Activated CD4-positive, alpha-beta T cell treated with anti-CD3 and anti-CD28 coated beads, Interleukin-2, amount 50 U/mL, for 1 hour (primary cell): ENCODE results near the gene STT3A.
"Not testable (repeated sequence)": the region's sequence is repeated elsewhere in the genome, so short reads cannot be mapped to it uniquely, and the experiment has no call there.

Source experiments
- DNase-seq: peaks from one replicate; pipeline ENCODE4 v3.0.0-alpha.2; 2020

STT3A gene

DNA sequence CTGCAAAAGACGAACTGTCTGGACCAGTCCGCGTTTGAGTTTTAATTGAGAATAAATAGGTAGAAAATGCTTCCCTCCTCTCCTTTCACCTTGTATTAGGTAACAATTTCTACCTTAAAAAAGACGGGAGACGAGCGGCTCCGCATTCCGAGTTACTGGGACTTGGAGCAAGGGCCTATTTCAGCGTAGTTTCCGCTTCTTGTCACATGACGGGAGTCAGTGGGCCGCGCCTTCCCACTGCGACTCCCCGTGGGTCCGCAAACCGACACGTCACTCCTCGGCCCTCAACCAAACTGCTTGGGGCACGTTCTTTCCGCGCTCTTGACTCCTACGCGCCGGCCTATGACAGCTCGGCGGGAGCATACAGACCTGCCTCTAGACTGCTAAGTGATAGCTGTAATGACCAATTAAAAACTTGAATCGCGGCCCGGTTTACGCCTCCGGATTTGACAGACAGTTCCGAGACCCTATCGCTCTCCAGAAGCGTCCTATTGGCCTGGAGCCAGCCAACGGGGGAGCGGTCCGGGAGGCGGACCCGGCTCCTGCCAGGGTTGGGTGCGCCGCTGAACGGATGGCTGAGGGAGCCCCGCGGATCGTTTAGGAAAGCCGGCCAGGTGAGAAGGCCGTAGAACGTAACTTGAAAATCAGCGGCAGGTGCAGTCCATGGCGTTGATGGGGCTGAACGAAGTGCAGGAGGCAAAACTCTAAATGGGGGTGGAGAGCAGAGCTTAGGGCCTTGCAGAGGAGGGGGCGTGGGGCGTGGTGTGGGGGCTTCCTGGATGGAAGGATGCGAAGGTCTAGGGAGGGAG, at the start of gene STT3A:
Gene STT3A (plus strand): TSS at position 548 of the 809 bp plus-strand sequence. CDS start 3,064 bp downstream, outside the sequence.
- peak; percentile 97 for DNase-seq

DNA sequence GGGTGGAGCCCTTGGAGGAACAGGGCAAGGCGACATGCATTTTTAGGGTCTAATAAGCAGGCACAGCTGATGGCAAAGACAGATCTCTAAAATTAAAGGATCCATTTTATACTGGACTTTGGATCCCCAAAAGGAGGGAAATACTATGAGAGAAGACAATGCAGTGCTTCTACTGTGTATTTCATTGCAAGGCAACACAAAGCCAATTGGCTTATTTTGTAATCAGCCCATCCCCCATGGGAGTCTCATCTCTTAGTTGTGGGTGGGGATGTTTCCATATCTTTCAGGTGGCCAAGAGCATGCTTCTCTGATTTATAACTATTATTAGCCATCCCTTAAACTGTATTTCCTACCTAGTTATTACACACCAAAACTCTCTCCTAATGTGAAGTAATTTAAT, 41.9 kb upstream of the STT3A start:
- no peak for DNase-seq

GRCh38 chr11:125551835-125552342, 40.8 kb upstream of the STT3A start:
- DNase-seq, result no peak

DNA sequence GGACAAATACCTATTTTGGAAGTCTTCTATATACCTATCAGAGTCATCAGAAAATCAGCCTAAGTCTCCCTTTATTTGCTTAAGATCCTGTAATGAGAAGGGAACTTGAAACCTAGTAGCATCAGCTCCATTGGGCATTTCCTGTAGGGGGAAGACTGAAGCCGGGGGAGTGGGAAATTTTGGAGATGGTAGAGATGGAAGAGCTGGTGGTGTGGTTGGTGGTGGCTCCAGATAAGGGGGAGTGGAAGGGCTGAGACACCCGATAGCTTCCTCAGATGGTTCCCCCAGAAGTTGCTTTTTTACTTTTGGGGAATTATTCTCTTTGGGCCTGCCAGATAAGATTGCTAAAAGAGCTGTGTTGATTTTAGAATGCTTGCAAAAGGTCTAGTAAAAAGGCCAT, 39.7 kb upstream of the STT3A start:
- DNase-seq, result no peak

GRCh38 chr11:125553357-125553756, 39.3 kb upstream of the STT3A start:
- DNase-seq, result no peak

DNA sequence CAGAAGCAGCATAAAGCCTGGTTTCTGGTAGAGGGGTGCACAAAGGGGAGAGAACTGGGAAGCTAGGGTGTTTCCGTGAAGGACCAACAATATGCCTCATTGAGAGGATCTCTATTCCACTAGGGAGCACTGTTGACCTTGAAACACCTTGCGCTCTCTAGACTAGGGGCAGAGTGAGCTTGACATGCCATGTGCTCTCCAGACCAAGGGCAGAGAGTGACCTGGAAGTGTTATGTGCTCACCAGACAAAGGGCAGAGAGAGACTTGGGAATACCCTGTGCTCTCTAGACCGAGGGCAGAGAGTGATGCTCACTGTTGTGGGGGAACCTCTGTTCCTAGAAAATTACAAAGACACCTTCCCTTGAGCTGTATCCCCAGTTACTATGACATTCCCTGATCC, 38.6 kb upstream of the STT3A start:
- DNase-seq, result no peak

DNA sequence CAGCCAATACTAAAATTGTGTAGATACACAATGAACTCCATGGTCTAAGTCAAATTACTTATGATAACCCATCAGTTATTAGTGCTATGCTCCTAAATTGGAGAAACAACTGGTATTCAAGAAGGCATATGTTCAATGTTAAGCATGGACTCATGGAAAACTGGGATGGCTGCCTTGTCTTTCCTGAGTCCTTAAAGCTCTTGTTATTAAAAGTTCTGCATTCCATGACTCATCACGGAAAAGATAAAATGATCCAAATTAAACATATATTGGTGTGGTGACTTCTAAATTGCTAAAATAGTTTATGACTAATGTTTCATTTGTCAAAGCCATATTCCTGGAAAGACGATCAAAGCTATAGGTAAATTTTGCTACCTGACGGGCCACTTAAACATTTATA, 32.8 kb upstream of the STT3A start:
- DNase-seq, result no peak

DNA sequence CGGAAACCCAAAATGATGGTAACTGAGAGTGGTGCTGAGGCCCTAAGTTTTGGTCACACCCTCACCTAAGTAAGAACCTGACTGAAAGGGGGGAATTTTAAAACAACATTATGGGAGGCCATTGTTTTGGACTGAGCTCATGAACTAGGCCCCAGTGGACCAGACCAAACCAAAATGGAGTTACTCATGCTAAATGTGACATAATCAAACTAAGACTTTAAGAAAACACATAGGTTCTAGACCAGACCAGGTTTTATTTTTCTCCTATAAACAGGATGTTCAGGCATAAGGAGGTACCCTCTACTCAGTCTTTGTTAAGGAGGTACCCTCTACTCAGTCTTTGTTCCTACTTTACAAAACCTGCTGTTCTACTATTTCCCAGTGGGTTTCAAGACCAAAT, 30.7 kb upstream of the STT3A start:
- no peak for DNase-seq

- no peak for DNase-seq
Observed at GRCh38 chr11:125562430-125562829, 30.2 kb upstream of the STT3A start.

DNA sequence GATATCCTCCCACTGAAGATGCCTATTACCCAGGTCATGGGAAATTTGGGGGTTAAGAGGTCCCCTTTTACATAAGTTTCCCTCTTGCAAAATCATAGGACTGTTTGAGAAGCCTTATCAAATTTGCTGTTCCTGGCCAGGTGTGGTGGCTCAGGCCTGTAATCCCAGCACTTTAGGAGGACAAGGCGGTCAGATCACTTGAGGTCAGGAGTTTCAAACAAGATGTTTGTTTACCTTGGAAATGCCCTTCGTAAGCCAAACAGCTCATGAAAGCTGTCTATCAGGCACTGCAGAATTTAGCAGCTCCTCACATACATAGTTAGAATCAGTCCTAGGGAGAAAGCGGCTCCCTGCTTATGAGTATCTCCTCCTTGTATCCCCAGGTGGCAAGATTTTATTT, 28.3 kb upstream of the STT3A start:
- DNase-seq, result no peak

DNA sequence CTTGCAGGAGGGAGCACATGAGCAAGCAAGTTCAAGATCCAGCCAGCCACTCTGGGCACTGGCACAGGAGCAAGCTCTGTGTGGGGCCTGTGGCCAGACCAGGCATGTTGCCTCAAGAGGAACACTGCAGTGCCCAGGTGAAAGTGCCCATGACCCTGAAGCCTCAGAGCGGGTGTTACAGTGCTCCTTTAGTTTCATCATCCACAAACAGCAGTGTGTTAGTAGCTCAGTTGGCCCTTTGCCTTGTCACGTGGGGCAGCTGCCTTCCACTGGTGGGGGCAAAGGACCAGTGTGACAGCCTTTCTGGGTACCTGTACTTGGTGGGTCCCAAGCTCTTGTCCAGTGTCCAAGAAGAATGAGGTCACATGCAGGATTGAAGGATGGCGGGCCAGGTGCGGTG, 26.4 kb upstream of the STT3A start:
- no peak for DNase-seq

GRCh38 chr11:125568970-125569914, 23.4 kb upstream of the STT3A start, which contains the start of gene EI24:
Gene EI24, plus strand, starts transcription at chr11:125569477. Its CDS starts 3,051 bp downstream, at chr11:125572528.
- DNase-seq, result peak; percentile 86

DNA sequence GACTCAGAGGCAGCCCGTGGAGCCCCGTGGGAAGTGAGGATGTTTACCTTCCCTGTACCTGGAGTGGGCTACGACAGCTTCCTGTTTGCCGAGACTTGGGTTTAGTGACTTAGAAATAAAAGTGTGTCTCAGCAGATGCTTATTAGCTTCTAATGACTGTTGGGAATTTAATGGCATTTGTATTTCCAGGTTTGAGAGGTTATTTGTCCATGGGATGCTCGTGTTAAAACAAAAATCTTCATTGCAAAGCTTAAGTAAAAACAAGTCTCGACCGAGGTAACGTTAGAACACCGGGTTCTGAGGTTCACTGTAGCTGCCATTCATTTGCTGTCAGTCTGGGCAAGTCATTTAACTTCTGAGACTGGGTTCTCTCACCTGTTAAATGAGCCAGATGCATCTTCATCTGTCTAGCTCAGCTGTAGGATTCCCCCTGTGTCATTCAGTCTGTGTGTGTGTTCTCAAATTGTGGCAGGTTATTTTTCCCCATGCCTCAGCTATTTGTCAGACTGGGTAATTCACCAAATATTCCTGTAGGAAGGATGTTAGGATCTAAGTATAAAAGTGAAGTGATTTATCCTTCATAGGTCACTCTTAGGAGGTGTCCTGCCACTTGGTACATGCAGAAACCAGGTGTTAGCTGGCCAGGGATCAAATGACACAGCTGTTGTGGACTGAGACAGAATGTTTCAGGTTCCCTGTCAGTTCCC, 22.6 kb upstream of the STT3A start:
- no peak for DNase-seq

DNA sequence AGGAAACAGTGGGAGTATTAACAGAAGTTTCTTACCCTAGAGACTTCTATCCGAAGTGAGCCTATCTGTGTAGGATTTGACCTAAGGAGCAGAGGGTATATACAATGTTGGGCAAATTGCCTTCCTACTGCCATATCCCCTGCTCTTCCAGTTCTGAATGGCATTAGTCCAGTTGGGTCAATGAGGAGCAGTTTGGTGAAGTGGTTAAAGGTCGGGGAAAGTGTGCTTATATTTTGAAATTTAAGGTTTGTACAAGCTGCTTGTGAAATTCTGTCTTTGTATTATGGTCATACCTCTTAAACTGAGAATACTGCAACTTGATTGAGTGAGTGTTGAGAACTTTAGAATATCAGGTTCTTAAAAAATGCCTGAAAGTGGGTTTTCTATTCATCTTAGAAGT, 21.7 kb upstream of the STT3A start:
- DNase-seq, result no peak

GRCh38 chr11:125572916-125573315, 19.7 kb upstream of the STT3A start:
- DNase-seq, result no peak

DNA sequence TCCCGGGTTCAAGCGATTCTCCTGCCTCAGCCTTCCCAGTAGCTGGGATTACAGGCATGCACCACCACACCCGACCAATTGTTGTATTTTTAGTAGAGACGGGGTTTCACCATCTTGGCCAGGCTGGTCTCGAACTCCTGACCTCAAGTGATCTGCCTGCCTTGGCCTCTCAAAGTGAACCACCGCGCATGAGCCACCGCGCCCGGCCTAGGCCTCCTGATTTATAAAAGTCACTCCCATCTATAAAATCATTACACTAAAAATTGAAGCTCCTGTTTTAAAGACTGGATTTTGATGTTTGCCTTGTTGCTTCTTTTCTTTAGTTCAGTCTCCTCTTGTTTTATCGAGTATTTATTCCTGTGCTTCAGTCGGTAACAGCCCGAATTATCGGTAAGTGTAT, 15.5 kb upstream of the STT3A start:
- DNase-seq, result not testable (repeated sequence)

DNA sequence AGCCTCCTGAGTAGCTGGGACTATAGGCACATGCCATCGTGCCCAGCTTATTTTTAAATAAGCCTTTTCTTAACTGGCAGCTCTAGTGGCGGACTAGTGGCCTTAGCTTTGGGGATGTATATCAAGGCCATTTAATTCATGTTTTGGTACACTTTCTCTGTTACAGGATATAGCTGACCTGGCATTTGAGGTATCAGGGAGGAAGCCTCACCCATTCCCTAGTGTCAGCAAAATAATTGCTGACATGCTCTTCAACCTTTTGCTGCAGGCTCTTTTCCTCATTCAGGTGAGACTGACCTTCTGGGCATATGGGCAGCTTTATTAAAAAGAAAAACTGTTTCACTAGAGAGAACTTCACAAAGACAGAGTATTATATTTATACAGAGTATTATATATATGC, 13.9 kb upstream of the STT3A start:
- no peak for DNase-seq

- DNase-seq, result no peak
Observed at GRCh38 chr11:125579811-125580210, 12.8 kb upstream of the STT3A start.

DNA sequence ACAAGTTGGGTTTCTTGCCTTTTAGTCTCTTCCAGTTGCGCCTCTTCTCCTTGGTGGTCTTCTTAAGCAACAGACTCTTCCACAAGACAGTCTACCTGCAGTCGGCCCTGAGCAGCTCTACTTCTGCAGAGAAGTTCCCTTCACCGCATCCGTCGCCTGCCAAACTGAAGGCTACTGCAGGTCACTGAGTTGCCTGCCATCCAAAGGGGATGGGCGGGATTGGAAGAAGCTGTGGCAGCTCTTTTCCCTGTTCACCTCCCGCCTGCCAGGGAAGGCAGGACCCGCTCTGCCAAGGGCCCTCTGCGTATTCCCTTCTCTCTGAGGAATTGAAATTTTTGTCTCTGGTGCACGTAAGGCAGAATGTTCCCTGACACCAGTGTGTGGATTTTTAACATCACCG, 9.2 kb upstream of the STT3A start:
- DNase-seq, result no peak

- no peak for DNase-seq
Observed at GRCh38 chr11:125585487-125585886, 7.2 kb upstream of the STT3A start.

GRCh38 chr11:125586623-125587022, 6.0 kb upstream of the STT3A start:
- DNase-seq, result no peak

- no peak for DNase-seq
Observed at GRCh38 chr11:125587480-125587879, 5.2 kb upstream of the STT3A start.

DNA sequence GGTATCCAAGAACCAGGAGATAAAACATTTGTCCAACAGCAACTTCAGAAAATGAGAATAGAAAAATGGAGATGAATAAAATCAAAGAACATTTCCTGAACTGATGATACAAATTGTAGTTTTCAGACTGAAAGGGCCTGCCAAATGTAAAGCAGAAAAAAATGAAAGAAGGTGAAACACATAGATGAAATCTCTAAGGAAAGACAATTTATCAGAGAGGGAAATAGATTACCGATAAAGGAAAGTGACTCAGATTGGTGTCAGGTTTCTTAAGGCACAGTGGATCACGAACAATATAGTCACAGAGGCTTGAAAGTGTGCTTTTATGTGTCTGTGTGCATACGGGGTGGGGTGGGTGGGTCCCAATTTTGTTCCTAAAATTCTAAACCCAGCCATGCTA, 4.1 kb upstream of the STT3A start:
- no peak for DNase-seq
